Activated naive CD8-positive, alpha-beta T cell treated with anti-CD3 and anti-CD28 coated beads for 36 hours (primary cell): ENCODE measurements around the gene ADGRA1. TPM values are rescaled to one million over a fixed set of nuclear protein-coding genes. Genes with fewer than 3 reads are reported as not detected.
"Not testable (repeated sequence)": the region's sequence is repeated elsewhere in the genome, so short reads cannot be mapped to it uniquely, and the experiment has no call there.

Experiments used
- DNase-seq: peaks from one replicate; pipeline ENCODE4 v3.0.0; 2021
- H3K27ac Mint-ChIP-seq: one replicate; pipeline ENCODE4 v1.8.0; 2022; ENCODE audit warnings: mild to moderate bottlenecking, moderate library complexity, mixed read lengths
- H3K27me3 Mint-ChIP-seq: one replicate; pipeline ENCODE4 v1.8.0; 2022; ENCODE audit warnings: mild to moderate bottlenecking, mixed read lengths
- H3K36me3 Mint-ChIP-seq: one replicate; pipeline ENCODE4 v1.8.0; 2021; ENCODE audit warnings: mild to moderate bottlenecking, mixed read lengths
- H3K4me1 Mint-ChIP-seq: one replicate; pipeline ENCODE4 v1.8.0; 2021; ENCODE audit warnings: mixed read lengths
- H3K4me3 Mint-ChIP-seq: one replicate; pipeline ENCODE4 v1.8.0; 2022; ENCODE audit warnings: mild to moderate bottlenecking, moderate library complexity, mixed read lengths
- H3K9me3 Mint-ChIP-seq: one replicate; pipeline ENCODE4 v1.8.0; 2022; ENCODE audit warnings: mixed read lengths
- total RNA-seq, 2 experiments: library from RNA; stranded (reverse); gene quantifications; one replicate each; pipeline ENCODE4 v1.2.3, GENCODE V29; 2021

The ADGRA1 gene
- total RNA-seq, 2 experiments from 2014 or later = not detected

DNA sequence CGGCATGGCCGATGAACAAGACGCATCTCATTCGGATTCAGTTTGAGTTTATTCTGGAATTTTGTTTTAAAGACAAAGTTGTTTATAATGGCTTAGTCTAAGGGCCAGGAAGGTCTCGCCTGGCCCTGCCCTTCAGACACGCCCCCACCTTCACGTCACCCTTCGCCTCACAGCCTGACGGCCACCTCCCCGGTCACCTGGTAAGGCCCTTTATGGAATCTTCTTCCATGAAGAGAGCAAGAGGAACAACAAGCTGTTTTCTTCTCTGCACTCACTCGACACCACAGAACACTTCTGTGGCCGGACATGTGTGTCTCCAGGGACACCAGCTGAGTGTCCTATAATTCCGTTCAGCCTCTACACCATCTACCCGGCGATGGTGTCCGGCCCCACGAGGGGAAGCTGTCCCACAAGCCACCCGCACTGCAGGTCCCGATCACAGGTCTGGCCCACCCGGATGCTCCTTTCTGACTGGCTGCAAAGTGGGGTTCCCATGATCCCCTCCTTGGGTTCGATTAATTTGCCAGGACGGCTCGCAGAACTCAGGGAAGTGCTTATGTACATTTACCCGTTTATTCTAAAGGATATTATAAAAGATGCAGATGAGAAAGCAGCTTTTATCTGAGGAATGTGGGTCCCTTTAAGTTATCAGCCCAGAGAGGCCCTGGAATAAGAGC is 54.9 kb downstream of the ADGRA1 start:
- Mint-ChIP-seq H3K4me3 (no peak overlapping the region), H3K36me3 (no peaks in the 10 kb centered on the region), H3K4me1 (peaks cover 5% of the 10 kb centered on the region), H3K27me3 (peaks cover 42% of the 10 kb centered on the region), H3K9me3 (peaks cover 6% of the 10 kb centered on the region), H3K27ac (no peak overlapping the region)
- DNase-seq = no peak

DNA sequence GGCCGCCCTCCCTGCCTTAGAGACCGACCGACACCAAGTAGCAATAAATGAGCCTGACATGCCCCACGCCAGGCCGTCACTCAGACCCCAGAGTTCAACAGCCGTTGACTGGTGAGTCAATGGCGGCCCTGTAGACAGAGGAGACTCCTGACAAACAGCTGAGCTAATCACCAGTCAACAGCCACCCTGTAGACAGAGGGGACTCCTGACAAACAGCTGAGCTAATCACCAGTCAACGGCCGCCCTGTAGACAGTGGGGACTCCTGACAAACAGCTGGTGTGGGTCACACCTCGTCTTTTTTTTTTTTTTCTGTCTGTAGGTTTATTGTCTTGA is 55.4 kb downstream of the ADGRA1 start:
- Mint-ChIP-seq H3K4me1 (peaks cover 5% of the 10 kb centered on the region), H3K36me3 (no peaks in the 10 kb centered on the region), H3K27me3 (peaks cover 47% of the 10 kb centered on the region), H3K9me3 (peaks cover 10% of the 10 kb centered on the region), H3K4me3 (no peak overlapping the region), H3K27ac (no peak overlapping the region)
- DNase-seq = no peak

DNA sequence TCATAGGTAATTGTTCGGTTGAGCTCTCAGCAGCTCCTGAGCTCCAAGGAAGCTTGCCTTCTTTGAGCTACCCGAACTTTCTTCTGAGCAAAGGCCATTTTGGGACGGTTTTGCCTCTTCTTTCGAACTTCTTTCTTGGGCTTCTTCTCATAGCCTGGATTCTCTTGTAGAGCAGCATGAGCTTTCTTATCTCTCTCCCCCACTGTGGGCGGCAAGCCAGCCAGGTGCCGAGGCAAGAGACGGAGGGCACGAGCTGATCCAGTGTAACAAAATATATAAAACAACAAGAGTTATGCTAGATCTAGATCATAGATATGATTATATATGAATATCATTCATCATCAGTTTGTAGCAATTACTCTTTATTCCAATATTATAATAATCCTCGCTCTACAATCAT is 55.8 kb downstream of the ADGRA1 start:
- DNase-seq = no peak

DNA sequence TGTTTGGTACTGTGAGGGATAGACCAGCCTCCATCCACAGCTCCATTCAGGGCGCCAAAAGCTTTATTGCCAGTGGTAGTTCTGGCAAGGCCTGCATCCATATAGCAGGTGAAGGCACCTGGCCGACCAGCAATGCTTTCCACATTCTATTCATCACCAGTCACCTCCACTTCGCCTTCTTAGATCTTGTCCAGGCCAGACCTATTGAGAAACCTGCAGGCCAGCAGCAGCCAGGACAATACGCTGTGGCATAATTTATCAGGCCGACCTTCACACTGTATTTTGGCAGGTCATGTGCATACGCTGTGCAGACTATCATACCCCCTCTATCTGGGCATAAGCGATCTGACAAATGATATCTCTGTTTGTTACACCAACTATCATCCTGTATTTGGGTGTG is 57.0 kb downstream of the ADGRA1 start:
- Mint-ChIP-seq H3K9me3 (peaks cover 10% of the 10 kb centered on the region), H3K27ac (no peak overlapping the region), H3K27me3 (peaks cover 63% of the 10 kb centered on the region), H3K4me1 (peaks cover 5% of the 10 kb centered on the region), H3K4me3 (no peak overlapping the region), H3K36me3 (no peaks in the 10 kb centered on the region)
- no peak for DNase-seq

More for the DNA sequence above, 55.8 kb downstream of the ADGRA1 start:
- Mint-ChIP-seq H3K36me3 (no peaks in the 10 kb centered on the region), H3K9me3 (peaks cover 10% of the 10 kb centered on the region), H3K27me3 (peaks cover 51% of the 10 kb centered on the region), H3K27ac (no peak overlapping the region), H3K4me3 (no peak overlapping the region), H3K4me1 (peaks cover 5% of the 10 kb centered on the region)

DNA sequence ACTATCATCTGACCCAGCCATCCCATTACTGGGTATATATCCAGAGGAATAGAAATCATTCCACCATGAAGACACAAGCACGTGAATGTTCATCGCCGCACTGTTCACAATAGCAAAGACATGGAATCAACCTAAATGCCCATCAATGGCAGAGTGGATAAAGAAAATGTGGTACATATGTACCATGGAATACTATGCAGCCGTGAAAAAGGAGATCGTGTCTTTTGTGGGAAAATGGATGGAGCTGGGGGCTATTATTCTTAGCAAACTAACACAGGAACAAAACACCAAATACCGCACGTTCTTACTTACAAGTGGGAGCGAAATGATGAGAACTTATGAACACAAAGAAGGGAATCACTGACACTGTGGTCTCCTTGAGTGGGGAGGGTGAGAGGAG is 62.5 kb downstream of the ADGRA1 start:
- Mint-ChIP-seq H3K4me3 (no peak overlapping the region), H3K27ac (no peak overlapping the region), H3K27me3 (peaks cover 62% of the 10 kb centered on the region), H3K4me1 (no peaks in the 10 kb centered on the region), H3K9me3 (peaks cover 13% of the 10 kb centered on the region), H3K36me3 (no peaks in the 10 kb centered on the region)
- DNase-seq = no peak

DNA sequence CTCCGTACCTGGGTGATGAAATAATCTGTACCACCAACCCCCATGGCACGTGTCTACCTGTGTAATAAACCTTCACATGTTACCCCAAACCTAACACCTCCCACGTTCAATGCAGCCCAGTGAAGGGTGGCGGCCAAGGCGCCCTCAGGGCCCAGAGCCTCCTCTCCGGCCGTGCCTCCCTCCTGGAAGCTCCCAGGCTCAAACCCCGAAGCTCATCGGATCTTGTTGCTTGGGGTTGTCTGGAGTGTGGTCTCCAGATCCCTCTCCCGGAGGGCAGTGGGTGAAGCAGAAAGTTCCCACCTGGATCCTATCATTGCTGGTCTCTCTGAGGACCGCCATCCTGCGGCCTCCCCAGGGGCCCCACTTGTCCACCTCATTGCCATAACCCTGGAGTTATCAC is 62.9 kb downstream of the ADGRA1 start:
- no peak overlapping the region for H3K27ac Mint-ChIP-seq
- no peak for DNase-seq
- no peaks in the 10 kb centered on the region for H3K4me1 Mint-ChIP-seq
- H3K9me3 Mint-ChIP-seq = peaks cover 13% of the 10 kb centered on the region
- H3K36me3 Mint-ChIP-seq = no peaks in the 10 kb centered on the region
- H3K4me3 Mint-ChIP-seq = no peak overlapping the region
- H3K27me3 Mint-ChIP-seq = peaks cover 60% of the 10 kb centered on the region

DNA sequence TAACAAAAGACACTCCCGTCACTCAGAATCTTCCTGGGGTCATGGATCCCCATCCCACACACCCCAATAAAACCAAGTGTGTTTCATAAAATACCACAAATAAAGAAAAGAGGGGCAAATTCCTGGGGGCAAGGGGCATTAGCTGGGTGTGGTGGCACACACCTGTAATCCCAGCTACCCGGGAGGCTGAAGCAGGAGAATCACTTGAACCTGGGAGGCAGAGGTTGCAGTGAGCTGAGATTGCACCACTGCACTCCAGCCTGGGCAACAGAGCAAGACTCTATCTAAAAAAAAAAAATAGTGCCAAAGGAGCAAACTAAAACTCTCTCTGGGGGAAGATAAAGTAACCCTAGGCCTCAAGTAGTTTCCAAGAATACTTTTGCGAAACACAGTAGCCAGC is 63.3 kb downstream of the ADGRA1 start:
- H3K27me3 Mint-ChIP-seq = peaks cover 59% of the 10 kb centered on the region
- DNase-seq, H3K36me3 Mint-ChIP-seq, H3K4me3 Mint-ChIP-seq, H3K4me1 Mint-ChIP-seq, H3K27ac Mint-ChIP-seq: not testable (repeated sequence)
- H3K9me3 Mint-ChIP-seq = peaks cover 13% of the 10 kb centered on the region

DNA sequence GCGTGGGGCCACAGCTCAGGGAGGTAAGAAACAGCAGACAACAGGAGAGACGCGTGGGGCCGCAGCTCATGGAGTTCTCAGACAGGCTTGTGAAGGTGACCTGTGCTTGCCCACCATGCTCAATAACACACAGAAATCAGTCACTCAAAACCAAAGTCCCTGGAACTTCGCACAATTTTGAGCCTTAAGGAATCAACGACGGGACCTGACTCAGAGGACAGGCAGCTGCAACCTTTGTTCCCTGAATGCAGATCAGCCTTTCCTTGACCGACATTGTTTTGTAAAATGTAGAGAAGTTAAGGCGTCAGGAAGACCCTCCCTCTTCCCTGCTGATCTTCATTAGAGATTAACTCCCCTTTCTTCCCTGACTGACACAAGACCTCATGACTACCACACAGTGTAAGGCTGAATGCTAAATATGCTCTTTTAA is 63.8 kb downstream of the ADGRA1 start:
- peaks cover 13% of the 10 kb centered on the region for H3K9me3 Mint-ChIP-seq
- H3K36me3 Mint-ChIP-seq = no peaks in the 10 kb centered on the region
- no peak overlapping the region for H3K27ac Mint-ChIP-seq
- DNase-seq = no peak
- no peaks in the 10 kb centered on the region for H3K4me1 Mint-ChIP-seq
- no peak overlapping the region for H3K4me3 Mint-ChIP-seq
- peaks cover 54% of the 10 kb centered on the region for H3K27me3 Mint-ChIP-seq

DNA sequence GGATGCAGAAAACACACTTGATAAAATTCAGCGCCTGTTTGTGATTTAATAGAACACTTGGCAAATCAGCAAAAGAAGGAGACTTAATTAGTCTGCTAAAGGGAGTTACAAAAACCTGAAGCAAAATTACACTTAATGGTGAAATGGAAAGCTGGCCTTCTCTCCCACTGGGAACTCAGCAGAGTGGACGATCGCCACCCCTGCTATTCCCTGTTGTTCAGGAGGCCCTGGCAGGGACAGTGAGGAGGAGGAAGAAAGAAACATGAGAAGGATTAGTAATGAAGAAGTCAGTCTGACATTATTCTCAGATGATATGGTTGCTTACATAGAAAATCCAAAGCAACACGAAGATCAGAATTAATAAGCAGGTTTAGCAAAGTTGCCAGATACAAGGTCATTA is 66.7 kb downstream of the ADGRA1 start:
- H3K9me3 Mint-ChIP-seq = peaks cover 2% of the 10 kb centered on the region
- no peak overlapping the region for H3K27ac Mint-ChIP-seq
- peaks cover 30% of the 10 kb centered on the region for H3K27me3 Mint-ChIP-seq
- H3K36me3 Mint-ChIP-seq = no peaks in the 10 kb centered on the region
- no peak overlapping the region for H3K4me3 Mint-ChIP-seq
- DNase-seq = no peak
- no peaks in the 10 kb centered on the region for H3K4me1 Mint-ChIP-seq

DNA sequence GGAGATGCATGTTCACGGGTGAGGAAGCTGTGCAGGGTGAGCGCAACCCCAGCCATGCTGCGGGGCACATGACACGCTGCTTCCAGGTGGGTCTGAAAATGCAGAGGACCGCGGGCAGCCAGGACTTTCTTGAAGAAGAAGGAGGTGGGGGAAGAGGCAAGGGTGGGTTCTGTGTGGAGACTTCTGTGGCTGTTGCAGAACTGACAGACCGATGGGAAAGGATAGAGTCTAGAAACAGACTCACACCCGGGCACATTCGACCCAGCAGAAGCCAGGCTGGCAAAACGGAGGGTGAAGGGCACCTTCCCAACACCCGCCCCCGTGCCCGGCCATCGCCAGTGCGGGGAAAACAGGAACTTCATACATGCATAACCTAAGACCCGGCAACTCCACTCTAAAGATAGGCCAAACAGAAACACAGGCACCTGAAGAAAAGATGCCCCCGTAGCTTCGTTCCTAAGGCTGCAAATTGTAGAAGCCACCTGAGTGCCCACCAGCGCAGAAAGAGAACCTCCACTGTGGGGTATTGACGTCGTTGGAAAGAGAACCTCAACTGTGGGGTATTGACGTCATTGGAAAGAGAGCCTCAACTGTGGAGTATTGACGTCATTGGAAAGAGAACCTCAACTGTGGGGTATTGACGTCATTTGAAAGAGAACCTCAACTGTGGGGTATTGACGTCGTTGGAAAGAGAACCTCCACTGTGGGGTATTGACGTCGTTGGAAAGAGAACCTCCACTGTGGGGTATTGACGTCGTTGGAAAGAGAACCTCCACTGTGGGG is 67.5 kb downstream of the ADGRA1 start:
- peaks cover 1% of the 10 kb centered on the region for H3K9me3 Mint-ChIP-seq

DNA sequence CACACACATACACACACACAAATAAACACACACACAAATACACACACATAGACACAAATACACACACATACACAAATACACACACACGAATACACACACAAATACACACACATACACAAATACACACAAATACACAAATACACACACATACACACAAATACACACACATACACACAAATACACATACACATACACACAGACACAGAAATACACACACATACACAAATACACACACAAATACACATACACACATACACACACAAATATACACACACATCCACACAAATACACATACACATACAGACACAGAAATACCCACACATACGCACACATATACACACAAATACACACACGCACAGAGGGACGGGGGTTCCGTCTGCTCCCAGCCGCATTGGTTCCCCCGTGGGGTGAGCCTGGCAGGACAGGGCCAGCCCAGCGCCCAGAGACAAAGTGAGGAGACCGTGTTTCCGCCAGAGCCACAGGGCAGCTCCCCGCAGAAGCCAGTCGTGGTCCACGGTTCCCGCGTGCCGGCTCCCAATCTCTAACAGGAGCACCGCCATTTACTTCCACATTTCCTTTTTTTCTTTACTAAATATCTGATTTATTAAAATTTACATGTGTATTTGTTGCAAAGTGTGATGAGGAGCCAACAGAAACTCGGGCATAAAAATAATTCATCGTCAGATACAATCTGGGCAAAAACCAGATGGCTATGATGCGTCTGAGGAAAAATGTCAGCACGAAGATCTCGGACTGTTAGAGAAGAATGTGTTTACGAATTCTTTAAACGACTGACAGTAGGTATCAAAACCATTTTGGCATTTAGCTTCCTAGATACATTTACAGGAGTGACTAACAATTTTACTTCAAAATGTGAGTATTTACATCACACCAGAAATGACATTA is 69.2 kb downstream of the ADGRA1 start:
- Mint-ChIP-seq H3K4me1 (no peaks in the 10 kb centered on the region), H3K27ac (no peak overlapping the region), H3K36me3 (no peaks in the 10 kb centered on the region), H3K4me3 (no peak overlapping the region), H3K27me3 (peaks cover 22% of the 10 kb centered on the region), H3K9me3 (no peaks in the 10 kb centered on the region)
- no peak for DNase-seq

More for the DNA sequence above, 67.5 kb downstream of the ADGRA1 start:
- Mint-ChIP-seq H3K27ac (no peak overlapping the region), H3K27me3 (peaks cover 22% of the 10 kb centered on the region), H3K4me3 (no peak overlapping the region), H3K36me3 (no peaks in the 10 kb centered on the region), H3K4me1 (no peaks in the 10 kb centered on the region)
- DNase-seq = no peak

DNA sequence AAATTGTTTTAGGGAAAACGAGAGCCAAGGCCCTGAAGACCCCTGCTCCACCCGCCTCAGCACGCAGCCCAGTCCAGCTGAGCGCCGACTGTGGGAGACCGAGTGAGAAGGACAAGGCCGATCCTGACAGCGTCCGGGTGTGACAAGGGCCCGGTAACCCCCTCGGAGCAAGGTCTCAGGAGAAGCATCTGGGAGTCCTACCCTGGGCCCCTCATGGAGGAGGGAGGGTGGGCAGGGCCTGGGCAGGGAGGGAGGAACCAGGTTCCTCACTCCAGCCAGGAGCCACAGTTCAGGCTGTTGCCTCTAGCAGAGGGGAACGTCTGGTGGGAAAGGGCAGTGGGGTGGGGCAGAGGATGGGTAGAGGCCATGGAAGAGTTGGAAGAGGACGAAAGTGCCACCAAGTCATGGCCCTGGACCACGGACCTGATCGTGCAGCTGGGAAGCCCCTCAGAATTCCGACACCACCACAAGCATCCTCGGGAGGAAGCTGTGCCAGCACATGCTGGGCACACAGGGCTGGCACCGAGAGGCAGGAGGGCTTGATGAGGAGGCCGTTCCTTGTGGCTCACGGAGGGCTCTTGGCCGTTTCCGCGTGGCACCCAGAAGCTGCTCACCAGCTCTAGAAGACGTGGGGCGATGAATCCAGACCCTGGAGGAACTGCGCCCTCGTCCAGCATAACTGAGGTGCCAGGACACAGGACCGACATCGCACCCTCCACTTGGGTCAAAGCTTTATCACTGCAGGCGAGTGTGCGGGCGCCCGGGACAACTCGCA is 70.1 kb downstream of the ADGRA1 start:
- DNase-seq = no peak
- Mint-ChIP-seq H3K27ac (no peak overlapping the region), H3K27me3 (peaks cover 23% of the 10 kb centered on the region), H3K4me1 (no peaks in the 10 kb centered on the region), H3K4me3 (no peak overlapping the region), H3K9me3 (no peaks in the 10 kb centered on the region), H3K36me3 (no peaks in the 10 kb centered on the region)

DNA sequence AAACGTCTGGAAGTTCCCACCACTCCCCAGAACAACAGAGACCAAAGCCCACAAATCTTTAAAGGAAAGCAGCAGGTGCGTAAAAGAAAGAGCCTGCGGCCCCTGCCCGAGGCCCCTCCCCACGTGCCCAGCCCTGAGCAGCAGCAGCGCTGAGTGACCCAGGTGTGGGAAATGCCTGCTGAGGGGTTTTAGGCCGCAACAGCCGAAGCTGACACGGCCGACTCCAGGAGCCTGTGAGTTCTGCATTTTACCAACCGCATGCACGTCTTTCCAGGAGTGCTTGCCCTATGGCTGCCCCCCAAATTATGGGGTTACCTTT is 70.7 kb downstream of the ADGRA1 start:
- Mint-ChIP-seq H3K36me3 (no peaks in the 10 kb centered on the region), H3K27ac (no peak overlapping the region), H3K27me3 (peaks cover 26% of the 10 kb centered on the region), H3K4me1 (no peaks in the 10 kb centered on the region), H3K9me3 (no peaks in the 10 kb centered on the region), H3K4me3 (no peak overlapping the region)
- no peak for DNase-seq

DNA sequence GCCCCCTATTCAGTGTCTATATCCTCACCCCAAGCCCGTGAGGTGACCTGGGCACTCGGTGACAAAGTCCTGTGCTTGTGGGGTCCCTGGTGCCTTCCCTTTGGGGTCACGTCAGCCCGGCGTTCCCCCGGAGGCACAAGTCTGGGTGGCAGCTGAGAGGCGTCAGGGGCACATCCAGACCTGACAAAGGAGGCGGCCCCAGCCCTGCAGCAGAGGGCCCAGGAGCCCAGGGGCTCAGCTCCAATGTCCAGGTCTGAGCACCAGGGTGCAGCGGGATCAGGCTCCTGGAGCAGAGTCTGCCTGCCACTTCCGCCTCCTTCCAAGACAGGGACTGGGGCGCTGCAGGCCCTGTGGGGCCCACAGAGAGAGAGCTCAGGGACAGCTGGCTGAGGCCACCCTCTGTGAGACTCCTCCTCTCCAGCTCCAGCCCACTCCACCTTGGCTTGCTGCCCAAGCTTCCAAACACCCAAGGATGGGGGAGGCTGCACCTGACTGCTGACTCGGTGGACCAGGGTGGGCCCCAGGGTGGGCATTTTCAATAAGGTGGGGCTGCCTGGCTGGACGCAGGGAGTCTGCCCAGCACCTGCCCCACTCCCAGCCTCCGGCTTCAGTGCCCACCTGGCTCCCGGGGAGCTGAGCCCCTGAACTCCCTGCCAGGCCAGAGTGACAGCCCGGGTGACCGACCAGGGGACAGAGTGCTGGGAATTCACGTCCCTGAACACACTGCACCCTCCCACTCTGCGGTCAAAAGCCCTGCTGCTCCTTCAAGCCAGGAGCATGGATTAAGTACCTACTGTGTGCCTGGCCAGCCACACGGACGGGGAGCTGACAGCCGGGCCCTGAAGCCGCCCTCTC is 71.3 kb downstream of the ADGRA1 start:
- Mint-ChIP-seq H3K27me3 (peaks cover 27% of the 10 kb centered on the region), H3K27ac (no peak overlapping the region), H3K36me3 (no peaks in the 10 kb centered on the region), H3K4me3 (no peak overlapping the region), H3K9me3 (no peaks in the 10 kb centered on the region), H3K4me1 (no peaks in the 10 kb centered on the region)
- no peak for DNase-seq
